GM12892 (cell line): ENCODE data around the gene HP1BP3.

Experiments
- DNase-seq: peaks from one replicate; pipeline ENCODE4 v3.0.0; 2011; ENCODE audit not compliant: insufficient read length
- FAIRE-seq: peaks from 2 replicates; lab custom pipeline; 2011; peaks lifted over from hg19 to GRCh38; lab: Jason Lieb, UNC
- POLR2A ChIP-seq: IDR thresholded peaks from 2 replicates; pipeline ENCODE4 v1.6.1; 2011; ENCODE audit warnings: low read depth, low read length, control low read depth
- POLR2AphosphoS5 ChIP-seq: IDR thresholded peaks from 2 replicates; pipeline ENCODE4 v1.6.1; 2011; ENCODE audit warnings: low read depth, low read length, control low read depth
- TAF1 ChIP-seq: IDR thresholded peaks from 2 replicates; pipeline ENCODE4 v1.6.1; 2011; ENCODE audit warnings: low read depth, mild to moderate bottlenecking, control low read depth, low read length, borderline replicate concordance

Gene HP1BP3

GRCh38 chr1:20703124-20703756, 83.9 kb downstream of the HP1BP3 start:
- no peak for FAIRE-seq
- TF ChIP-seq TAF1 (no peak), POLR2A (no peak), POLR2AphosphoS5 (no peak)
- no peak for DNase-seq

GRCh38 chr1:20702416-20702815, 84.7 kb downstream of the HP1BP3 start:
- no peak for FAIRE-seq
- TF ChIP-seq POLR2AphosphoS5 = no peak
- no peak for TF ChIP-seq POLR2A
- no peak for TF ChIP-seq TAF1
- DNase-seq = no peak

GRCh38 chr1:20701847-20702246, 85.3 kb downstream of the HP1BP3 start:
- no peak for DNase-seq
- FAIRE-seq = no peak
- no peak for TF ChIP-seq POLR2AphosphoS5
- TF ChIP-seq TAF1 = no peak
- TF ChIP-seq POLR2A = no peak

GRCh38 chr1:20701446-20701845, 85.7 kb downstream of the HP1BP3 start:
- FAIRE-seq (no peak), DNase-seq (no peak)
- TF ChIP-seq POLR2A (no peak), POLR2AphosphoS5 (no peak), TAF1 (no peak)

- TF ChIP-seq TAF1 (no peak), POLR2AphosphoS5 (no peak), POLR2A (no peak)
- DNase-seq (no peak), FAIRE-seq (no peak)
Measured at GRCh38 chr1:20700636-20701215, 86.4 kb downstream of the HP1BP3 start.

GRCh38 chr1:20699558-20699957, 87.5 kb downstream of the HP1BP3 start:
- DNase-seq (no peak), FAIRE-seq (no peak)
- TF ChIP-seq POLR2A = no peak
- no peak for TF ChIP-seq POLR2AphosphoS5
- no peak for TF ChIP-seq TAF1

- TF ChIP-seq TAF1 (no peak), POLR2A (no peak), POLR2AphosphoS5 (no peak)
- DNase-seq = no peak
- no peak for FAIRE-seq
Measured at GRCh38 chr1:20698195-20698910, 88.8 kb downstream of the HP1BP3 start.

- TF ChIP-seq POLR2AphosphoS5 = no peak
- no peak for TF ChIP-seq TAF1
- no peak for TF ChIP-seq POLR2A
- FAIRE-seq (no peak), DNase-seq (no peak)
Measured at GRCh38 chr1:20697563-20697962, 89.5 kb downstream of the HP1BP3 start.

- peak; percentile 96 for DNase-seq
- peak; percentile 80 for FAIRE-seq
- TF ChIP-seq TAF1 (no peak), POLR2AphosphoS5 (no peak)
Measured at GRCh38 chr1:20696397-20697333, 90.4 kb downstream of the HP1BP3 start.

- DNase-seq = no peak
- TF ChIP-seq POLR2A (no peak), POLR2AphosphoS5 (no peak), TAF1 (no peak)
- FAIRE-seq = no peak
Measured at GRCh38 chr1:20695515-20695914, 91.6 kb downstream of the HP1BP3 start.

- FAIRE-seq = no peak
- no peak for DNase-seq
- TF ChIP-seq TAF1 (no peak), POLR2AphosphoS5 (no peak), POLR2A (no peak)
Measured at GRCh38 chr1:20693623-20694022, 93.5 kb downstream of the HP1BP3 start.
